Mesodermal cell (in vitro differentiated cells): ENCODE data around the gene ASNSD1.
"Not testable (repeated sequence)": the region's sequence is repeated elsewhere in the genome, so short reads cannot be mapped to it uniquely, and the experiment has no call there.

Source experiments
- H3K27ac ChIP-seq: 2 replicates; pipeline ENCODE4 v1.7.0; 2013; ENCODE audit warnings: mild to moderate bottlenecking, low read depth, low read length, moderate library complexity; ENCODE audit not compliant: severe bottlenecking
- H3K36me3 ChIP-seq: 2 replicates; pipeline ENCODE4 v1.7.1; 2013; ENCODE audit warnings: mild to moderate bottlenecking, low read length, moderate library complexity; ENCODE audit not compliant: control insufficient read depth, insufficient read depth
- H3K4me1 ChIP-seq: one replicate; pipeline ENCODE4 v1.7.1; 2013; ENCODE audit warnings: mild to moderate bottlenecking, low read length; ENCODE audit not compliant: insufficient read depth, control insufficient read depth, poor library complexity, severe bottlenecking
- H3K4me3 ChIP-seq: 2 replicates; pipeline ENCODE4 v1.7.0; 2013; ENCODE audit warnings: low read length, control low read depth, mild to moderate bottlenecking; ENCODE audit not compliant: insufficient read depth, poor library complexity, severe bottlenecking; ENCODE audit errors: extremely low read depth
- H3K9me3 ChIP-seq: 2 replicates; pipeline ENCODE4 v1.7.1; 2013; ENCODE audit warnings: mild to moderate bottlenecking, low read length, moderate library complexity; ENCODE audit not compliant: control insufficient read depth
- WGBS, 2 experiments: methylation state at CpG; one replicate each; pipeline ENCODE4 v1.1.5; 2013; ENCODE audit warnings: missing lambda C conversion rate in 2 of 2; ENCODE audit not compliant: insufficient coverage in 2 of 2; 5-methylcytosine and 5-hydroxymethylcytosine counted together

The ASNSD1 gene

GRCh38 chr2:189685540-189686229 is 24.4 kb downstream of the ASNSD1 start:
- WGBS, 2 experiments: 65% methylated on average over 2 of the region's 2 CpGs
- no peak overlapping the region for H3K4me3 ChIP-seq

GRCh38 chr2:189687796-189688195 is 26.5 kb downstream of the ASNSD1 start:
- not testable (repeated sequence) for H3K4me1 ChIP-seq, H3K36me3 ChIP-seq, H3K4me3 ChIP-seq, H3K27ac ChIP-seq, H3K9me3 ChIP-seq
- WGBS, 2 experiments: no CpG with 5 or more reads among the region's 1 CpG

More at GRCh38 chr2:189685540-189686229, 24.4 kb downstream of the ASNSD1 start:
- Histone ChIP-seq H3K9me3 (no peaks in the 10 kb centered on the region), H3K4me1 (no peaks in the 10 kb centered on the region), H3K36me3 (no peaks in the 10 kb centered on the region), H3K27ac (no peak overlapping the region)

- Histone ChIP-seq H3K4me3 (no peak overlapping the region), H3K4me1 (no peaks in the 10 kb centered on the region), H3K9me3 (no peaks in the 10 kb centered on the region), H3K27ac (no peak overlapping the region), H3K36me3 (no peaks in the 10 kb centered on the region)
- 92% methylated on average over 2 of the region's 3 CpGs; no CpG with 5 or more reads in 1 of the 2 experiments for WGBS, 2 experiments
Measured at GRCh38 chr2:189696223-189696622, 35.0 kb downstream of the ASNSD1 start.

GRCh38 chr2:189698020-189698887 is 37.0 kb downstream of the ASNSD1 start:
- no peaks in the 10 kb centered on the region for H3K4me1 ChIP-seq
- WGBS, 2 experiments: 60% methylated on average over 1 of the region's 6 CpGs
- H3K36me3 ChIP-seq: no peaks in the 10 kb centered on the region
- no peaks in the 10 kb centered on the region for H3K9me3 ChIP-seq
- H3K4me3 ChIP-seq: no peak overlapping the region
- no peak overlapping the region for H3K27ac ChIP-seq

GRCh38 chr2:189700681-189701080 is 39.4 kb downstream of the ASNSD1 start:
- H3K4me1 ChIP-seq: no peaks in the 10 kb centered on the region
- no peak overlapping the region for H3K27ac ChIP-seq
- WGBS, 2 experiments: no CpG with 5 or more reads among the region's 2 CpGs
- no peaks in the 10 kb centered on the region for H3K9me3 ChIP-seq
- H3K4me3 ChIP-seq: no peak overlapping the region
- no peaks in the 10 kb centered on the region for H3K36me3 ChIP-seq

- H3K4me3 ChIP-seq: no peak overlapping the region
- H3K4me1 ChIP-seq: no peaks in the 10 kb centered on the region
- no peak overlapping the region for H3K27ac ChIP-seq
- H3K9me3 ChIP-seq: no peaks in the 10 kb centered on the region
- H3K36me3 ChIP-seq: no peaks in the 10 kb centered on the region
Measured at GRCh38 chr2:189702071-189702470, 40.8 kb downstream of the ASNSD1 start.

- Histone ChIP-seq H3K4me1 (no peaks in the 10 kb centered on the region), H3K4me3 (no peak overlapping the region), H3K27ac (no peak overlapping the region), H3K9me3 (no peaks in the 10 kb centered on the region), H3K36me3 (peaks cover 5% of the 10 kb centered on the region)
- 94 to 96% methylated on average over 2 of the region's 5 CpGs for WGBS, 2 experiments
Measured at GRCh38 chr2:189709501-189710221, 48.4 kb downstream of the ASNSD1 start.

GRCh38 chr2:189717593-189717992 is 56.3 kb downstream of the ASNSD1 start:
- H3K36me3 ChIP-seq, H3K4me3 ChIP-seq, H3K27ac ChIP-seq, H3K9me3 ChIP-seq, H3K4me1 ChIP-seq: not testable (repeated sequence)
- WGBS, 2 experiments: no CpG with 5 or more reads among the region's 1 CpG

- H3K9me3 ChIP-seq: no peaks in the 10 kb centered on the region
- H3K4me1 ChIP-seq: no peaks in the 10 kb centered on the region
- no peak overlapping the region for H3K27ac ChIP-seq
- no peaks in the 10 kb centered on the region for H3K36me3 ChIP-seq
- H3K4me3 ChIP-seq: no peak overlapping the region
- 100% methylated on average over 1 of the region's 4 CpGs; no CpG with 5 or more reads in 1 of the 2 experiments for WGBS, 2 experiments
Measured at GRCh38 chr2:189719571-189719970, 58.3 kb downstream of the ASNSD1 start.
